Measurements from ENCODE around the gene RTL9.

GRCh38 chrX:110363244-110363643 is 4.6 kb downstream of the RTL9 start:
- TF ChIP-seq CTCF (IDR thresholded peaks at IDR 0.05) (no peak), EP300 (IDR thresholded peaks at IDR 0.05; ENCODE audit: low read depth) (no peak), POLR2A (IDR thresholded peaks at IDR 0.05) (no peak), POLR2AphosphoS5 (IDR thresholded peaks at IDR 0.05) (no peak)
